ENCODE measurements around the gene PPIF.

The PPIF gene

GRCh38 chr10:79351332-79351731 is 4.1 kb downstream of the PPIF start:
- TF ChIP-seq PKNOX1 (IDR thresholded peaks at IDR 0.05) (no peak), ZNF384 (IDR thresholded peaks at IDR 0.05) (no peak), SUZ12 (IDR thresholded peaks at IDR 0.05) (no peak), ELF4 (IDR thresholded peaks at IDR 0.05) (no peak), NFRKB (IDR thresholded peaks at IDR 0.05) (no peak), HDGF (IDR thresholded peaks at IDR 0.05; ENCODE audit: borderline replicate concordance) (no peak)
- DNase-seq (ENCODE audit: extremely low spot score) = no peak
- ChIA-PET POLR2A (no interaction called here), CTCF (no interaction called here)

DNA sequence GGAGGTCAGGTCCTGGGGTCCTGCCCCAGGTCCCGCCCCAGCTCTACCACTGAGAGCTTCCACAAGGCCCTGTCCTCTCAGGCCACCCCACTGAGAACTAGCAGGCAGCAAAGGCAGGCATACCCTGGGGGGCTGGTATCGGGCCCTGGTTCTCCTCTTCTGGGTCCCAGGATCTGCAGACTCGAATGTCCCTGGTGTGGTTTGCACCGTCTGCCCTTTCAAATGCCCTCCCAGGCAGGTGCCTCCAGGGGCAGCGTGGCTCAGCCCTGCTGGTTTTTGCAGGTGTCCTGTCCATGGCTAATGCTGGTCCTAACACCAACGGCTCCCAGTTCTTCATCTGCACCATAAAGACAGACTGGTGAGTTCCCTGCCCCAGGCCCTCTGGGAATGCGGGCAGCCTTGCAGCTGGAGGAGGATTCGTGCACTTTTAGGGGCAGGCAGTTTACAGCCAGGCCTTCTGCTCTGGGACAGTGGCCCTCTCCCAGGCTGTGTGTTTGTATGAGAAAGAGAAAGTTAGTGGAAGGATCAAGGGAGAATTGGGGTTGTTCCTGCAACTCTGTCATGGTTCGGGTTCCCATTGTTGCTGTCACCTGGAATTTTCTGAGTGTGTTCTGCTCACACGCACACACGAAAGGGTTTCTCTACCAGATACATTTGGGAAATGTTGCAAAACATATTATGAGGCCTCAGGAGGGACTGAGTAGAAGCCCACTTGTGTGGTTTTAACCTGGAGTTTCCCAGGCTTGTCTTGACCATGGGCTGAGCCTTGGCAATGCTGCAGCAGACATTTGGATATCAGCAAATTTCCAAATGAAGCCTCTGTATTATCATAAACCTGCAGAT is 5.0 kb downstream of the PPIF start:
- no peak for DNase-seq (ENCODE audit: extremely low spot score)
- TF ChIP-seq BHLHE40 (IDR thresholded peaks at IDR 0.05; ENCODE audit: borderline replicate concordance) (no peak), PKNOX1 (IDR thresholded peaks at IDR 0.05) (no peak), NFRKB (IDR thresholded peaks at IDR 0.05) (no peak)
- ChIA-PET CTCF (no interaction called here), POLR2A (no interaction called here)

GRCh38 chr10:79353000-79353406 is 5.7 kb downstream of the PPIF start:
- CTCF ChIA-PET = interaction anchor here (0.5 to 0.6 kb wide), 2 partner anchors 16 to 123 kb away, joined by 3 read pairs; no protein-coding TSS in a partner anchor
- TF ChIP-seq ZNF384 (IDR thresholded peaks at IDR 0.05) (no peak), ARNT (IDR thresholded peaks at IDR 0.05) (no peak), CTBP1 (IDR thresholded peaks at IDR 0.05; ENCODE audit: borderline replicate concordance) (no peak), L3MBTL2 (conservative IDR thresholded peaks at IDR 0.05) (no peak), NFRKB (IDR thresholded peaks at IDR 0.05) (no peak), BHLHE40 (IDR thresholded peaks at IDR 0.05; ENCODE audit: borderline replicate concordance) (no peak), SUZ12 (IDR thresholded peaks at IDR 0.05) (no peak), PKNOX1 (IDR thresholded peaks at IDR 0.05) (no peak), TARDBP (IDR thresholded peaks at IDR 0.05) (no peak), LEF1 (IDR thresholded peaks at IDR 0.05; ENCODE audit: borderline replicate concordance) (no peak), ELF4 (IDR thresholded peaks at IDR 0.05) (no peak), FOXK2 (IDR thresholded peaks at IDR 0.05) (no peak), FOXM1 (IDR thresholded peaks at IDR 0.05; ENCODE audit: borderline replicate concordance) (no peak), FOXA1 (IDR thresholded peaks at IDR 0.05) (no peak), SP1 (IDR thresholded peaks at IDR 0.05) (no peak), HDGF (IDR thresholded peaks at IDR 0.05; ENCODE audit: borderline replicate concordance) (no peak)
- no peak for DNase-seq (ENCODE audit: extremely low spot score)
- POLR2A ChIA-PET = no interaction called here

DNA sequence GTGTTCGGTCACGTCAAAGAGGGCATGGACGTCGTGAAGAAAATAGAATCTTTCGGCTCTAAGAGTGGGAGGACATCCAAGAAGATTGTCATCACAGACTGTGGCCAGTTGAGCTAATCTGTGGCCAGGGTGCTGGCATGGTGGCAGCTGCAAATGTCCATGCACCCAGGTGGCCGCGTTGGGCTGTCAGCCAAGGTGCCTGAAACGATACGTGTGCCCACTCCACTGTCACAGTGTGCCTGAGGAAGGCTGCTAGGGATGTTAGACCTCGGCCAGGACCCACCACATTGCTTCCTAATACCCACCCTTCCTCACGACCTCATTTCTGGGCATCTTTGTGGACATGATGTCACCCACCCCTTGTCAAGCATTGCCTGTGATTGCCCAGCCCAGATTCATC is 6.5 kb downstream of the PPIF start:
- DNase-seq (ENCODE audit: extremely low spot score) = no peak
- TF ChIP-seq CTBP1 (IDR thresholded peaks at IDR 0.05; ENCODE audit: borderline replicate concordance) (no peak), FOXM1 (IDR thresholded peaks at IDR 0.05; ENCODE audit: borderline replicate concordance) (no peak), FOXK2 (IDR thresholded peaks at IDR 0.05) (no peak), HDGF (IDR thresholded peaks at IDR 0.05; ENCODE audit: borderline replicate concordance) (no peak), ZNF384 (IDR thresholded peaks at IDR 0.05) (no peak), L3MBTL2 (conservative IDR thresholded peaks at IDR 0.05) (no peak), ARNT (IDR thresholded peaks at IDR 0.05) (no peak), TARDBP (IDR thresholded peaks at IDR 0.05) (no peak), SP1 (IDR thresholded peaks at IDR 0.05) (no peak), SUZ12 (IDR thresholded peaks at IDR 0.05) (no peak), ELF4 (IDR thresholded peaks at IDR 0.05) (no peak), LEF1 (IDR thresholded peaks at IDR 0.05; ENCODE audit: borderline replicate concordance) (no peak), NFRKB (IDR thresholded peaks at IDR 0.05) (no peak), PKNOX1 (IDR thresholded peaks at IDR 0.05) (no peak), BHLHE40 (IDR thresholded peaks at IDR 0.05; ENCODE audit: borderline replicate concordance) (no peak), FOXA1 (IDR thresholded peaks at IDR 0.05) (no peak)
- ChIA-PET CTCF (interaction anchor here (0.6 kb wide), 1 partner anchor 15 kb away, joined by 3 read pairs; no protein-coding TSS in a partner anchor), POLR2A (no interaction called here)

- TF ChIP-seq SP1 (IDR thresholded peaks at IDR 0.05) (no peak), FOXM1 (IDR thresholded peaks at IDR 0.05; ENCODE audit: borderline replicate concordance) (no peak), FOXA1 (IDR thresholded peaks at IDR 0.05) (no peak), SUZ12 (IDR thresholded peaks at IDR 0.05) (no peak), ELF4 (IDR thresholded peaks at IDR 0.05) (no peak), FOXK2 (IDR thresholded peaks at IDR 0.05) (no peak), PKNOX1 (IDR thresholded peaks at IDR 0.05) (no peak), ARNT (IDR thresholded peaks at IDR 0.05) (no peak), BHLHE40 (IDR thresholded peaks at IDR 0.05; ENCODE audit: borderline replicate concordance) (no peak), NFRKB (IDR thresholded peaks at IDR 0.05) (no peak), LEF1 (IDR thresholded peaks at IDR 0.05; ENCODE audit: borderline replicate concordance) (no peak), HDGF (IDR thresholded peaks at IDR 0.05; ENCODE audit: borderline replicate concordance) (no peak), L3MBTL2 (conservative IDR thresholded peaks at IDR 0.05) (no peak), CTBP1 (IDR thresholded peaks at IDR 0.05; ENCODE audit: borderline replicate concordance) (no peak), TARDBP (IDR thresholded peaks at IDR 0.05) (no peak), ZNF384 (IDR thresholded peaks at IDR 0.05) (no peak)
- DNase-seq (ENCODE audit: extremely low spot score) = no peak
- ChIA-PET CTCF (no interaction called here), POLR2A (no interaction called here)
Measured at GRCh38 chr10:79354141-79354540, 6.9 kb downstream of the PPIF start.
